ENCODE results near the gene KLHL25.

Gene KLHL25

GRCh38 chr15:85777250-85778106, 17.2 kb downstream of the KLHL25 start:
- DNase-seq, result no peak

DNA sequence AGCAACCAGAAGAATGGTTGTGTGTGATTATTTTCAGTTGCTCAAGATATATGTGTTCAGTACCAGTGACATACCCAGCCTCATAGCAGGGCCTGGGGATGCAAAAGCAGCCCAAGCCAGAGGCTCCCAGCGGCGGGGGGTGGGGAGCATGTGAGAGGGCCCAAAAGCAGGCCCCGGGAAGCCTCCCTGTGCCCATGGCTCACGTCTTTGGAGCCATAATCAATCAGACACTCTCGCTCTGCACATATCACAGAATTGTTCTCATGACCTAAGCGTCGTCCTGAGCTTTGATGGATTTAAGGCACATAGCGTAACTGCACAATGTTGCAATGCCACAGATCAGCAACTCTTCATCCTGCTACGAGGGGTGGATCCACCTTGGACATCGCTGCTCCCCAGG, 20.8 kb downstream of the KLHL25 start:
- DNase-seq, result no peak

DNA sequence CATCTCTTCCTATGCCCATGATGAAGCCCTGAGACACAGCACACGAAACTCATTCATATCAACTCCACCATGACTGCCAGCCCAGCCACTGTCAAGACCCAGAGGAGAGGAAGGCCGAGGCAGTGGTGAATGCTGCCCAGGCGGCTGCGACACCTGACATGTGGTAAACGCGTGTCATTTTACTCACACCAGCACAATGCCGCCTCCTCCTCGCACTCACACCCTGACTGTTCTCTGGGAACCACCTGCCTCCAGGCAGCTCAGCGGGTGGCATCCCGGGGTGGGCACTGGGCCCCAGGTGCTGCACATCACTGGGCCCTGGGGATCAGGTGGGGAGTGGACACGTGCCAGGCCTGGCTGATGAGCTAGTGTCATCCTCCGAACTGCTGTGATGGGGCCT, 21.5 kb downstream of the KLHL25 start:
- no peak for DNase-seq

GRCh38 chr15:85772668-85773067, 22.1 kb downstream of the KLHL25 start:
- no peak for DNase-seq

DNA sequence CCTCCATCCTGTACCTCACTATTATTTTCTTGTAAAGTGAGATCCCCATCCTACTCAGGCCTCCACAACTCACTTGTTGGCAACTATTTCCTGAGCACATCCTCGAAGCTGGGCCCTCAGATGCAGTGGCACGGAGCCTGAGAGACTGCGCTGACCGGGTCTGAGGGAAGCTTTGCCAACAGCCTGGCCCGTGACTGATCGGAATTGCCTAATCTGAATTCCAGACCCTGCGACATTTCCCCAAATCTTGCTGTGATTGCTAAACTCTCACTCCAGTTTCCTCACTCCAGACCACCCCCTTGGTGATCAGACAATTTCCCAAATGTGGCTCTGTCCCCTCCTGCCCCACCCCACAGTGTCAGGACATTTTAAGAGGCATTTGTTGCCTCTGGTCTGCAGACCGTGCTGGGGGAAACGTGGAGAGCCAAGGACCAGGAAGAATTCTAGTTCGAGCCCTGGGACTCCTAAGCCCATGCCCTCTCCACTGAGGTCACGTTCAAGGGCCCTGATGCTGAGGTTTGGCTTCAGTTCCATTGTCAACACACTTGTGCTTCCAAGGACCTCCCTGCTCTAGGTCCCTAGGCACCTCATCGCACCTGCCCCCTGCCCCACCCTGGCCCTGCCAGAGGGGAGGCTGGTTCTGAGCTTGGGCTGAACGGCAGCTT, 22.8 kb downstream of the KLHL25 start:
- no peak for DNase-seq

DNA sequence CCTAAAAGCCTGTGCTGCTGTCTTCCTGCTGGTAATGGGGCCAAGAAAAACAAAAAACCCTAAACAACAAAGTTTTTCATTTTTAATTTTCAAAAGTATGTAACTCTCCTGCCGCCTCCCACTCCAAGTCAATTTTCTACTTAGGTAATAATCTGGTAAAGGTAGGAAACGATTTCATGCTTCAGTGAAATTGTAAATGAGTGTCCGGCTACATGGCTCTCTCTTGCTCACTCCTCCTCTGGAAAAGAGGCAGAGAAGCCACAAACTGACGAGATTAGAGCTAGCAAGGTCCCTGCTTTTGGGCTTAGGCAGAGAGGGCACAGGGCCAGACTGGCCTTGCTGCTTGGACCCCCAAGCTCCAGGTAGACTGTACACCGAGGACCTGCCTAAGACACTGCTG, 23.5 kb downstream of the KLHL25 start:
- DNase-seq, result no peak

- DNase-seq, result no peak
These were observed 24.4 kb downstream of the KLHL25 start for GRCh38 chr15:85770096-85771041.

- DNase-seq, result no peak
These were observed 25.4 kb downstream of the KLHL25 start for GRCh38 chr15:85769182-85769900.

DNA sequence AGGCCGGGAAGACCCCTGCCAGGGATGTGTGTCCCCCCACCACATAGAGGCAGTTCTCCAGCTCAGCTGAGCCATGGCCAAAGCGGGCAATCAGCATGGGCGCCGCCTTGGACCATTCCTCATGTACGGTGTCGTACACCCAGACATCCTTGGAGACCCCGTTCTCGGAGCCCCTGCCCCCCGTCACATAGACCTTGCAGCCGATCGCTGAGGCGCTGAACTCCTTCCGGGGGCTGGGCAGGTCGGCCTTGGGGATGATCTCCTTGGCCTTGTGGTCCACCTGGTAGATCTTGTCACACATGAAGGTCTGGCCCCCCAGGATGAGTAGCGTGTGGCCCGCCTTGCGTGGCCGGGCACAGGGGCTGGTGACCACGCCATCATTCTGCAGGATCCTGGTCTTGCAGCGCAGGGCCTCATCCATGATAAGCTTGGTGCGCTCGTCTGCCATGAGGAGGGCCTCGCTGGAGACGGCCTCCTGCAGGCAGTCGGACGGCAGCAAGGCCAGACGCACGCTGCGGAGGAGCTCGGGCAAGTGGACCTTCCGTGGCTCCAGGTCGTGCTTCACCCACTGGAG, 26.0 kb downstream of the KLHL25 start:
- DNase-seq, result no peak

GRCh38 chr15:85767785-85768529, 26.8 kb downstream of the KLHL25 start:
- DNase-seq, result no peak

- DNase-seq, result peak; percentile 57
These were observed 28.5 kb downstream of the KLHL25 start for GRCh38 chr15:85766001-85766831.

DNA sequence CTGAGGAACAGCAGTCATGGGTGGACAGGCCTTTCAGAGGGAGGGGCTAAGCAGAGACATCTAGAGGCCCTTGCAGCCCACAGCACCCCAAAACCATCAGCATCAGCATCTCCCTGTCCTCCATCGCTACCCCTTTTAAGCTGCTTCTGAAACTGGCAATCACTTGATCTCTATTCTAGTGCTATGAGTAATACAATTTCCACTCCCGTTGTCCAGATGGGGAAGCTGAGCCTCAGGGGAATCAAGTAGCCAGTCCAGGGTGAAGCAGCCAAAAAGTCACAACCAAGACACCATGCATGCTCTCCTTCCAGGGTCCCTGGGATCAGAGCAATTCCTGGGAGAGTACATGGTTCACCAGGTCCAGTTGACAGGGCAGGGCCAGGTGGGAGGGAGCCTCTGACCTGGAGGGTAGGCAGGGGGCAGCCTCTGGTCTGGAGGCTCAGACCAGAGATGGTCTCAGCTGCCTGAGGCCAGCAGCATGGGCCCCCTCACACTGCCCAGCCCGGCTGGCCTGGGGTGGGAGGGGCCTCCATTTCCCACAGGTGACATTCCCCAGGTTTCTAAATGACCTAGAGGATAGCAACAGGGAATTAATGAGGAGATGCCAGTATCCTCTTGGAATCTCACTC, 30.0 kb downstream of the KLHL25 start:
- no peak for DNase-seq

DNA sequence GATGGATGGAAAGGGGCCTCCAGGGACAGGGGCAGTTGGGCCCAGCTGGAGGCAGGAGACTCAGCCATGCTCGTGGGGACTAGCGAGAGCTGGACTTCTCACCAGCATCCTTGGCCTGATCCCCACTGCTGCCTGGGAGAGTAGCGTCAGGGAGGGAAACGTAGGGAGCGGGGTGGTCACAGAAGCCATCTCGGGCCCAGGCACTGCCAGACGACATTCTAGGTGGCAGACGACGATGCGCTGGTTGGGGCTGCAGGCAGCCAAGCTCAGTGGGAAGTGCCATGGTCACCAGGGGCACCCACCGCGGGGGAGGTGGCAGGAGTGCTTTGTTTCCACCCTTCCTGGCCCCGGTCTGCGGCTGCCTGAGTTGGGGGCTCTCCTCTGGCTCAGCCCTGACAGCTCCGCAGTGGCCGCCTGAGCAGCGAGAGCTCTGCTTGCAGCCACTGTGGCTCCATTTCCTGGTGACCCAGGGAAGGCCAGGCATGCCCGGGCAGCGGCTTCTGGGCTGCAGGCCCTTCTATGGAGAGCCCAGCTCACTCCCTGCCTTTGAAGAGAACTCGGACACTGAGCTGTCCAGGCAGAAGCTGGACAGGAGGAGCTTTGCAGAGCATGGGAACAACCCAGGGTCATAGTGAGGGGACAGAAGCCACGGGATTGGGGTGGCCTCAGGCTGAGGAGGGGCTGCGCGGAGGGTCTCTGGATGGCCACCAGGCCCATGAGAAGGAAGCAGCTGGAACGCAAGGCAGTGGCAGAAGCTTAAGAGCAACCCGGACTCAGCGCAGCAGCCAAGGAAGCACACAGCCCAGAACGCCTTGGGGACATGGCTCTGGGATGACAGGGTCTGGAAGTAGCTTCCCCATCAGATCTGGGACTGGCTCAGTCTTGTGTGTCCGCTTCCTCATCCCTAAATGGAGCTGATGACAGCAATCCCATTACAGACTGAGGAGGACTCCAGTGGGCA, 30.8 kb downstream of the KLHL25 start:
- no peak for DNase-seq

- DNase-seq, result no peak
These were observed 31.6 kb downstream of the KLHL25 start for GRCh38 chr15:85763157-85763556.

- no peak for DNase-seq
These were observed 32.0 kb downstream of the KLHL25 start for GRCh38 chr15:85762756-85763127.

DNA sequence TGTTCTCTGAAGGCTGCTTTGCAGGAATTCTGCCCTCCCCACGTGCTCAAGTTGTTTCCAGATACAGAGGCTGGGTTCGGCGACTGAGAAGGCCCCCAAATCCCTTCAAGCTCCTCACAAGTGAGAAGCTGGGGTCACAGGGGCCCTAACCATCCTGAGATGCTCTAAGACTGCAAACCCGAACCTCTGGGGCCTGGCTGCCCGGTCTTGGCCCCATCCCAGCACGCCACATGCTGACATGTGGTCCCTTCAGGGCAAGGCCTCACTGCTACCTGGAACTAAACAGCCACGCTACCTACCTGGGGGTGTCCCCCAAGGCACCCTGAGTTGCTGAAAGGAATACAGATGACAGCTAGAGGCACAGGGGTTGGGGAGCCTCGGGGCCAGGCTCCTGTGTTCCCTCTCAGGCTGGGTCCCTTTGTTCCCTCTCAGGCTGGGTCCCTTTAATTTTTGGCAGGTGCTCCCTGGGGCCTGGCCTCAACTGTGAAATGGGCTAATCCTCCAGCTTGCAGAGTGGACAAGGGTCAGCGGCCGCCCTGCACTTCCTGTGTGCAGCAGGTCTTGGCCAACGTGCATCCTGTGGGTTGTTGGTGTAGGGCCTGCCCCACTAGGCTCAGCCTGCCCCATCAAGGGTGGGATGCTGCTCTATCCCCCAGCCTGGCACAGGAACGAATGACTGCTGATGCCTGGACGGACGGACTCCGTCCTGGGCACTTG, 32.5 kb downstream of the KLHL25 start:
- DNase-seq, result no peak

DNA sequence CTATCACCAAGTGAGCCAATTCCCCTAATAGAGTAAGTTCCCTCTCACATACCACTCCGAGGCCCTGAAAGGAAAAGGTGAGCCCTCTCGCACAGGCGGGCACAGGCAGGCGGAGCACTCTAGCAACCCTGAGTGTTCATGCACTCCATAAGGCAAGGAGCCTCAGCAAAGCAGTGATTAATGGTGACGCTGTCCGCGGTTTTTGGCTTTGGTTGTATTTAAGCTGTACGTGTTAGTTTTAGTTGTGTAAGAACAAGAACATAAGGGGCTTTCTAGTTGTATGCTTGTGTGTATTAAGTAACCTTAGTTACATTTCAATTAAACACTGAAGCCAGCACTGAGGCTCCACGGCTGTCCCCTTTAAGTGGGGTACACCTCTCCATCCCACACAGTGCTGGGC, 33.1 kb downstream of the KLHL25 start:
- no peak for DNase-seq
